SU-DHL-6 (cell line): Measurements from ENCODE around the gene POFUT1.

Experiments used
- CTCF ChIP-seq: fragments of 200-600 bp; sonication (generic); IDR thresholded peaks from one replicate; pipeline ENCODE4 v1.5.1; 2017; ENCODE audit warnings: antibody characterized with exemption, mild to moderate bottlenecking, low read length, moderate library complexity; ENCODE audit not compliant: insufficient read depth, poor library complexity, severe bottlenecking
- EZH2phosphoT487 ChIP-seq: fragments of 200-600 bp; sonication (generic), shearing (Covaris generic); conservative IDR thresholded peaks from 2 replicates; pipeline ENCODE4 v1.6.1; 2018; ENCODE audit warnings: mild to moderate bottlenecking, antibody characterized with exemption, low read length, moderate library complexity, mixed read lengths

- TF ChIP-seq CTCF (no peak), EZH2phosphoT487 (no peak)
Observed at GRCh38 chr20:32215729-32216128, 8.0 kb downstream of the POFUT1 start.
